Measurements from ENCODE around the gene SMIM11.
"Not testable (repeated sequence)": the region's sequence is repeated elsewhere in the genome, so short reads cannot be mapped to it uniquely, and the experiment has no call there.

SMIM11 gene, protein sequence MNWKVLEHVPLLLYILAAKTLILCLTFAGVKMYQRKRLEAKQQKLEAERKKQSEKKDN

DNA sequence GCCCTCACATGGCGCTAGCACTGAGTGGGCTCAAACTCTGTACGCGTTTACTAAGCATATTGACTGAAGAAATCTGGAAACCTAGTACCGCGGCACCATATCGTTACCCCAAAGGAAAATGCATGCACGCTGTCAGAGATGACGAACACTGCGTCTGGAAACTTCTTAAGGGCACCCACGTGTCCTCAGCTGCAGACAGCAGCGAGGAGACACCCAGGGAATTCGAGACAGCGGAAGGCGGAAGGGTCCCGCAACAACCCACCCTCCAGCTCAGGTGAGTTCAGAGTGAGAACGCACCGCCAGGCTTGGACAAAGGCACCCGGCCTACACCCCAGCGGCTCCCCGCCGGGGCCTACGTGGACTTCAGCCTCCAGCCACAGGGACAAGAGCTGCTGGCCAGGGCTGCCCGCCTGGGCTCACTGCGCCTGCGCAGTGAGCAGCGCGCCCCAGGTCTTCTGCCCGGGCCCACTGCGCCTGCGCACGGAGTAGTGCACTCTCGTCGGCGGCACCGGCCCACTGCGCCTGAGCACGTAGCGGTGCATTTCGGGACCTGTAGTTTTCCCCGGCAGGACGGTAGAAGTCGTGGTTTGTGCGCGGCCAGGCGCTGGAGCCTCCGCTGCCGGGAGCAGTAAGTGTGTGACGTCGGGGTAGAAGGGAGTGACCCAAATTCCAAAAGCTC, at the start of gene SMIM11:
TSS of gene SMIM11 (plus strand) at position 568 of the 679 bp plus-strand sequence. CDS start 3,998 bp downstream, outside the sequence.
- H3K4me1 ChIP-seq (ENCODE audit: control insufficient read depth, insufficient read depth, low read length); H3K9me3 ChIP-seq (ENCODE audit: control insufficient read depth, insufficient read depth, low read length): not testable (repeated sequence)

GRCh38 chr21:34330055-34330454, 45.3 kb upstream of the SMIM11 start:
- Histone ChIP-seq H3K4me1 (ENCODE audit: control insufficient read depth, insufficient read depth, low read length) (no peaks in the 10 kb centered on the region), H3K9me3 (ENCODE audit: control insufficient read depth, insufficient read depth, low read length) (no peaks in the 10 kb centered on the region), H3K27me3 (ENCODE audit: control insufficient read depth, insufficient read depth, low read length) (no peaks in the 10 kb centered on the region), H3K4me3 (ENCODE audit: low read depth, low read length) (no peak overlapping the region), H3K9ac (ENCODE audit: low read depth, low read length) (no peak overlapping the region), H3K36me3 (ENCODE audit: control insufficient read depth, insufficient read depth, low read length) (no peaks in the 10 kb centered on the region)

More for the DNA sequence above, at the start of gene SMIM11:
- not testable (repeated sequence) for H3K9ac ChIP-seq (ENCODE audit: low read depth, low read length); H3K27me3 ChIP-seq (ENCODE audit: control insufficient read depth, insufficient read depth, low read length); H3K36me3 ChIP-seq (ENCODE audit: control insufficient read depth, insufficient read depth, low read length); H3K4me3 ChIP-seq (ENCODE audit: low read depth, low read length)

- Histone ChIP-seq H3K36me3 (ENCODE audit: control insufficient read depth, insufficient read depth, low read length) (no peaks in the 10 kb centered on the region), H3K4me1 (ENCODE audit: control insufficient read depth, insufficient read depth, low read length) (no peaks in the 10 kb centered on the region), H3K9me3 (ENCODE audit: control insufficient read depth, insufficient read depth, low read length) (no peaks in the 10 kb centered on the region), H3K9ac (ENCODE audit: low read depth, low read length) (no peak overlapping the region), H3K4me3 (ENCODE audit: low read depth, low read length) (no peak overlapping the region), H3K27me3 (ENCODE audit: control insufficient read depth, insufficient read depth, low read length) (no peaks in the 10 kb centered on the region)
These were observed 43.6 kb upstream of the SMIM11 start for GRCh38 chr21:34331726-34332125.

DNA sequence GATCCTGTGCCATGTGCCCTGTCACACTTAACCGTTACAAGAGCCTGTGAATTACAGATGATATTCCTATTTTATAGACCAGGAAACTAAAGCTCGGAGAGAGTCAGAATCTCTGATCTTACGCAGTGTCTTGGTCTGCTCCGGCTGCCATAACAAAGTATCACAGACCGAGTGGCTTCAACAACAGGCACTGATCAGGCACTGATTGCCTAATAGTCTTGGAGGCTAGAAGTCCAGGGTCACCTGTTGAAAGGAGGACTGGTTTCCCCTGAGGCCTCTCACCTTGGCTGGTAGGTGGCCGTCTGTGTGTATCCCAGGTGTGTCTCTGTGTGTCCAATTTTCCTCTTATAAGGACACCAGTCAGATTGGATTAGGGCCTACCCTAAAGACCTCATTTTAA, 43.0 kb upstream of the SMIM11 start:
- no peaks in the 10 kb centered on the region for H3K9me3 ChIP-seq (ENCODE audit: control insufficient read depth, insufficient read depth, low read length)
- no peaks in the 10 kb centered on the region for H3K27me3 ChIP-seq (ENCODE audit: control insufficient read depth, insufficient read depth, low read length)
- no peaks in the 10 kb centered on the region for H3K4me1 ChIP-seq (ENCODE audit: control insufficient read depth, insufficient read depth, low read length)
- no peaks in the 10 kb centered on the region for H3K36me3 ChIP-seq (ENCODE audit: control insufficient read depth, insufficient read depth, low read length)
- H3K4me3 ChIP-seq (ENCODE audit: low read depth, low read length): no peak overlapping the region
- no peak overlapping the region for H3K9ac ChIP-seq (ENCODE audit: low read depth, low read length)

- H3K4me1 ChIP-seq (ENCODE audit: control insufficient read depth, insufficient read depth, low read length): no peaks in the 10 kb centered on the region
- H3K36me3 ChIP-seq (ENCODE audit: control insufficient read depth, insufficient read depth, low read length): no peaks in the 10 kb centered on the region
These were observed 42.1 kb upstream of the SMIM11 start for GRCh38 chr21:34333121-34333739.

GRCh38 chr21:34335316-34335715, 40.0 kb upstream of the SMIM11 start:
- Histone ChIP-seq H3K27me3 (ENCODE audit: control insufficient read depth, insufficient read depth, low read length) (no peaks in the 10 kb centered on the region), H3K9ac (ENCODE audit: low read depth, low read length) (no peak overlapping the region), H3K4me3 (ENCODE audit: low read depth, low read length) (no peak overlapping the region), H3K4me1 (ENCODE audit: control insufficient read depth, insufficient read depth, low read length) (no peaks in the 10 kb centered on the region), H3K36me3 (ENCODE audit: control insufficient read depth, insufficient read depth, low read length) (no peaks in the 10 kb centered on the region), H3K9me3 (ENCODE audit: control insufficient read depth, insufficient read depth, low read length) (no peaks in the 10 kb centered on the region)

More at GRCh38 chr21:34333121-34333739, 42.1 kb upstream of the SMIM11 start:
- Histone ChIP-seq H3K9ac (ENCODE audit: low read depth, low read length) (no peak overlapping the region), H3K9me3 (ENCODE audit: control insufficient read depth, insufficient read depth, low read length) (no peaks in the 10 kb centered on the region), H3K27me3 (ENCODE audit: control insufficient read depth, insufficient read depth, low read length) (no peaks in the 10 kb centered on the region), H3K4me3 (ENCODE audit: low read depth, low read length) (no peak overlapping the region)

- Histone ChIP-seq H3K36me3 (ENCODE audit: control insufficient read depth, insufficient read depth, low read length) (no peaks in the 10 kb centered on the region), H3K9ac (ENCODE audit: low read depth, low read length) (no peak overlapping the region), H3K9me3 (ENCODE audit: control insufficient read depth, insufficient read depth, low read length) (no peaks in the 10 kb centered on the region), H3K27me3 (ENCODE audit: control insufficient read depth, insufficient read depth, low read length) (no peaks in the 10 kb centered on the region), H3K4me1 (ENCODE audit: control insufficient read depth, insufficient read depth, low read length) (no peaks in the 10 kb centered on the region), H3K4me3 (ENCODE audit: low read depth, low read length) (no peak overlapping the region)
These were observed 39.1 kb upstream of the SMIM11 start for GRCh38 chr21:34336245-34336644.

DNA sequence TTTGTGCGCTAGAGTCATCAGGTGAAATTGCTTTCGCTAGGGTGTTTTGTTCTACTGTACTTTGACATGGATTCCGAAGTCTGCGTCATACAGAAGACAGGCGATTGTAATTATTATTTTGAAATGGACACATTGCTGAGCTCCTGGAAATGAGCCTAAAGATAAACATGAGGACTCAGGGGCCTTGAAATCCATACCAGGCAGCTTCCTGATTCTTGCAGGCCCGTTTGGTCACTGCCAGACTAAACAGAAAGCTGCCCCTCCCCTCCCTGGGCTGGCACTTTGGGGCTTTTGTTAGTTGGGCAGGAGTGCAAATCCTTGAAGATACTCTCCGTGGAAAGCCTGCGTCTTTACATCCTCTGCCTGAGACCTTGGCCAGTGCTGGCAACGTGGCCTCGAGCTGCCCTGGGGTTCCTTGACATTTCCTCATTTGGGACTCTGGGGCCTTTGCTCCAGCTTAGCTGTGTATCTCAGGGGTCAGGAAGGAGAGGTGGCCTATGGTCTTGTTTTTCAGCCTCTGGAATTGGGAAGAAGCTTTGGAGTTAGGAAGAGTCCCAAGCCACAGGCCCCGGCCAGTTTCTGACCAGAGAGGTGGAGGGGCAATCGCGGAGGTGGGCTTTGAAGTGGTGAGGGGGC, 38.4 kb upstream of the SMIM11 start:
- no peak overlapping the region for H3K9ac ChIP-seq (ENCODE audit: low read depth, low read length)
- H3K27me3 ChIP-seq (ENCODE audit: control insufficient read depth, insufficient read depth, low read length): no peaks in the 10 kb centered on the region
- H3K4me1 ChIP-seq (ENCODE audit: control insufficient read depth, insufficient read depth, low read length): no peaks in the 10 kb centered on the region
- no peaks in the 10 kb centered on the region for H3K36me3 ChIP-seq (ENCODE audit: control insufficient read depth, insufficient read depth, low read length)
- no peak overlapping the region for H3K4me3 ChIP-seq (ENCODE audit: low read depth, low read length)
- no peaks in the 10 kb centered on the region for H3K9me3 ChIP-seq (ENCODE audit: control insufficient read depth, insufficient read depth, low read length)

DNA sequence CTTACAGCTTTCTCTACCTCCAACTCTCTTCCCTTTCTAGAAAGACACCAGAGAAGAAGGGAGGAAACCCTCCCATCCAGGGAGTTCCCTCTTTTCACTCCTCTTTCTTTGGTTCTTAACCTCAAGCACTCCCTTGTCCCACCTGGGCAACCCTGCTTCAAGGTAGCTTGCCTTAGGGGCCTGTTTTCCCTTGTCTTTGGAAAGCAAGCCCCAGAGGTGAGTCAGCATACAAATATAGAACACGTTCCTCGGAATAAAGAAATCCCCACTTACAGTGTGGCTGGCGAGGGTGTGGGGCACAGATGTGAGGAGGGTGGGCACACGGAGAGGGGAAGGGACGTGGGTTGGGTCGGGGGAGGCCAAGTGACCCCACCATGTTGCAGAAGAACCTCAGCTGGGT, 37.6 kb upstream of the SMIM11 start:
- Histone ChIP-seq H3K9ac (ENCODE audit: low read depth, low read length) (no peak overlapping the region), H3K27me3 (ENCODE audit: control insufficient read depth, insufficient read depth, low read length) (no peaks in the 10 kb centered on the region), H3K4me3 (ENCODE audit: low read depth, low read length) (no peak overlapping the region), H3K36me3 (ENCODE audit: control insufficient read depth, insufficient read depth, low read length) (no peaks in the 10 kb centered on the region), H3K4me1 (ENCODE audit: control insufficient read depth, insufficient read depth, low read length) (no peaks in the 10 kb centered on the region), H3K9me3 (ENCODE audit: control insufficient read depth, insufficient read depth, low read length) (no peaks in the 10 kb centered on the region)

- Histone ChIP-seq H3K27me3 (ENCODE audit: control insufficient read depth, insufficient read depth, low read length) (no peaks in the 10 kb centered on the region), H3K4me1 (ENCODE audit: control insufficient read depth, insufficient read depth, low read length) (no peaks in the 10 kb centered on the region), H3K9ac (ENCODE audit: low read depth, low read length) (no peak overlapping the region), H3K36me3 (ENCODE audit: control insufficient read depth, insufficient read depth, low read length) (no peaks in the 10 kb centered on the region), H3K9me3 (ENCODE audit: control insufficient read depth, insufficient read depth, low read length) (no peaks in the 10 kb centered on the region), H3K4me3 (ENCODE audit: low read depth, low read length) (no peak overlapping the region)
These were observed 37.1 kb upstream of the SMIM11 start for GRCh38 chr21:34338226-34338625.

- H3K9me3 ChIP-seq (ENCODE audit: control insufficient read depth, insufficient read depth, low read length): no peaks in the 10 kb centered on the region
- H3K36me3 ChIP-seq (ENCODE audit: control insufficient read depth, insufficient read depth, low read length): no peaks in the 10 kb centered on the region
- H3K9ac ChIP-seq (ENCODE audit: low read depth, low read length): no peak overlapping the region
- H3K4me1 ChIP-seq (ENCODE audit: control insufficient read depth, insufficient read depth, low read length): no peaks in the 10 kb centered on the region
- no peaks in the 10 kb centered on the region for H3K27me3 ChIP-seq (ENCODE audit: control insufficient read depth, insufficient read depth, low read length)
- H3K4me3 ChIP-seq (ENCODE audit: low read depth, low read length): no peak overlapping the region
These were observed 35.2 kb upstream of the SMIM11 start for GRCh38 chr21:34340061-34340460.

GRCh38 chr21:34342476-34342875, 32.8 kb upstream of the SMIM11 start:
- Histone ChIP-seq H3K9ac (ENCODE audit: low read depth, low read length) (no peak overlapping the region), H3K27me3 (ENCODE audit: control insufficient read depth, insufficient read depth, low read length) (no peaks in the 10 kb centered on the region), H3K9me3 (ENCODE audit: control insufficient read depth, insufficient read depth, low read length) (no peaks in the 10 kb centered on the region), H3K4me3 (ENCODE audit: low read depth, low read length) (no peak overlapping the region), H3K4me1 (ENCODE audit: control insufficient read depth, insufficient read depth, low read length) (no peaks in the 10 kb centered on the region), H3K36me3 (ENCODE audit: control insufficient read depth, insufficient read depth, low read length) (no peaks in the 10 kb centered on the region)
